ENCODE measurements around the gene CDC45.

CDC45 gene

DNA sequence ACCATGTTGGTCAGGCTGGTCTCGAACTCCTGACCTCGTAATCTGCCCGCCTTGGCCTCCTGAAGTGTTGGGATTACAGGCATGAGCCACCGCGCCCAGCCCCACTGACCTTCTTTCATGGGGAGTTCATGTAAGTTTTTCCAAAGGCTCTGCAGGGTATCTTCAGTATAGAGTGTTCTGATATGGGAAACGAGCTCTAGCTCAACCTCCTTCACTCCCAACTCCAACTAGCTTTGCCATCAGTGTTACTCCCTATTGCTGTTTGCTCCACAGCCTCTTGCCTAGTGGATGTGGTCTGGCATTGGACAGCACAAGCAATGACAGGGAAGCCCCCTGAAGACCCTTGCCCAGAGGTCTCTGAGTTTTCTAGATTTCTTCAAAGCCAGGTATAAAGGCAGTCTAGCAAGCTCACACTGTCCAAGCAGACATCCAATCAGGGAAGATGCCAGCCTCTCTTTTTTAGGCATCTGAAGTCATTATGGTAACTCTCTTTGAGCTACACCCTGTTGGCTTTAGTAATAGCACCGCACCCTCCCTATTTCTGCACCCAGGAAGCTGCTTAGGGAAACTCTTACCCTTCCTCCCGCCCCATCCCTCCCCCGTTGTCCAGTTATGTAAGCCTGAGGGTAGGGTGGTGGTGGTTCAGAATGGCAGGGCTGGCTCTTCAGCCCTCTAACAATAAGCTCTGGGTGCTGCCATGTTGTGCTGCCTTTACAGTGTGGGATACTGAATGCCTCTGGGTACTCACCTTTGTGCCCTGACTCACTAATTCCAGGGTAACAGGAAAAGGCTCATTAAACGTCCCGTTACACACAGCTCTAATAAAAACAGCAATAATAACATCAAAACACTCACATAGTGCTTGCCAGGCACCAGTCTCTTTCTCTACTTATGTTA, 85.9 kb downstream of the CDC45 start:
- no peak for DNase-seq (ENCODE audit: low read depth)

DNA sequence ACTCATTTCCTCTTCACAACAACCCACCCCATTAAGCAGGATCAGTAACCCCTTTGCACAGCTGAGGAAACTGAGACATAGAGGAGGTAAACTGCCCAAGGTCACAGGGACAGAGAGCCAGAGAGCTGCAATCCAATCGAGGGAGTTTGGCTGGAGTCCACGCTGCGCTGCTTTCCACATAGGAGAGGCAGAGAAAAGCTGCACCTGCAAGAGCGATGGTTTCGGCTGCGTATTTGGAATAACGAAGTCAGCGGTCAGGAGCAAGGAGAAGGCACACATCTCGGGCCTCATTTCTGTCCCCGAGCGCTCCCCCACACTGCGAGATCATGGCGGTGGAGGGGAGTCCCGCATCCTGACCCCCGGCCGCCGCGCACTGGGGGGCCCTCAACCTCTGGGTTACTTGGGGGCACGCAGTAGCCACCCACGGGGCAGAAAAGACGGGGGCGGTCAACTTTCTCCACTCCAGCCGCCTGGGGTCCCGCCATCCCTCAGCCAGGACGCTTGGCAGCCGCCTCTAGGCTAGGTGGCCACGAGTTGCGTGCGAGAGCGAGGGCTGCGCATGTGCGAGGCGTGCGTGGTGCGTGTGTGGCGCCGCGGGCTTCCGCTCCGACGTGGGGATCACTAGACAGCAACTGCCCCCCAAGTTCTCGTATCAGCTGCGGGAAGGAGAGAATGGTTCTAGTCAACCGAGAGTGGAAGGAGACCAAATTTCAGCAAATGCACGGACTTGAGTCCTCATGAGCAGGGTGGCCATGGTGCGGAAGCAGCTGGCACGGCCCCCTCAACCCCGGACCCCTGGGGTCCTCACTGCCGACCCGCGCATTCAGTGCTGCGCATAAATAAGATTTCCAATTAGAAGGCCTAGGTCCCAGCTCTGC, 86.8 kb downstream of the CDC45 start:
- no peak overlapping the region for H3K4me3 ChIP-seq (ENCODE audit: control insufficient read depth, low read depth, low read length)
- no peak for DNase-seq (ENCODE audit: low read depth)

More for the DNA sequence above, 85.9 kb downstream of the CDC45 start:
- TF ChIP-seq, protein P1, sequence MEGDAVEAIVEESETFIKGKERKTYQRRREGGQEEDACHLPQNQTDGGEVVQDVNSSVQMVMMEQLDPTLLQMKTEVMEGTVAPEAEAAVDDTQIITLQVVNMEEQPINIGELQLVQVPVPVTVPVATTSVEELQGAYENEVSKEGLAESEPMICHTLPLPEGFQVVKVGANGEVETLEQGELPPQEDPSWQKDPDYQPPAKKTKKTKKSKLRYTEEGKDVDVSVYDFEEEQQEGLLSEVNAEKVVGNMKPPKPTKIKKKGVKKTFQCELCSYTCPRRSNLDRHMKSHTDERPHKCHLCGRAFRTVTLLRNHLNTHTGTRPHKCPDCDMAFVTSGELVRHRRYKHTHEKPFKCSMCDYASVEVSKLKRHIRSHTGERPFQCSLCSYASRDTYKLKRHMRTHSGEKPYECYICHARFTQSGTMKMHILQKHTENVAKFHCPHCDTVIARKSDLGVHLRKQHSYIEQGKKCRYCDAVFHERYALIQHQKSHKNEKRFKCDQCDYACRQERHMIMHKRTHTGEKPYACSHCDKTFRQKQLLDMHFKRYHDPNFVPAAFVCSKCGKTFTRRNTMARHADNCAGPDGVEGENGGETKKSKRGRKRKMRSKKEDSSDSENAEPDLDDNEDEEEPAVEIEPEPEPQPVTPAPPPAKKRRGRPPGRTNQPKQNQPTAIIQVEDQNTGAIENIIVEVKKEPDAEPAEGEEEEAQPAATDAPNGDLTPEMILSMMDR (IDR thresholded peaks at IDR 0.05; ENCODE audit: control insufficient read depth, insufficient read depth, low read depth, low read length, missing control alignments) = no peak
- no peak overlapping the region for H3K4me3 ChIP-seq (ENCODE audit: control insufficient read depth, low read depth, low read length)

DNA sequence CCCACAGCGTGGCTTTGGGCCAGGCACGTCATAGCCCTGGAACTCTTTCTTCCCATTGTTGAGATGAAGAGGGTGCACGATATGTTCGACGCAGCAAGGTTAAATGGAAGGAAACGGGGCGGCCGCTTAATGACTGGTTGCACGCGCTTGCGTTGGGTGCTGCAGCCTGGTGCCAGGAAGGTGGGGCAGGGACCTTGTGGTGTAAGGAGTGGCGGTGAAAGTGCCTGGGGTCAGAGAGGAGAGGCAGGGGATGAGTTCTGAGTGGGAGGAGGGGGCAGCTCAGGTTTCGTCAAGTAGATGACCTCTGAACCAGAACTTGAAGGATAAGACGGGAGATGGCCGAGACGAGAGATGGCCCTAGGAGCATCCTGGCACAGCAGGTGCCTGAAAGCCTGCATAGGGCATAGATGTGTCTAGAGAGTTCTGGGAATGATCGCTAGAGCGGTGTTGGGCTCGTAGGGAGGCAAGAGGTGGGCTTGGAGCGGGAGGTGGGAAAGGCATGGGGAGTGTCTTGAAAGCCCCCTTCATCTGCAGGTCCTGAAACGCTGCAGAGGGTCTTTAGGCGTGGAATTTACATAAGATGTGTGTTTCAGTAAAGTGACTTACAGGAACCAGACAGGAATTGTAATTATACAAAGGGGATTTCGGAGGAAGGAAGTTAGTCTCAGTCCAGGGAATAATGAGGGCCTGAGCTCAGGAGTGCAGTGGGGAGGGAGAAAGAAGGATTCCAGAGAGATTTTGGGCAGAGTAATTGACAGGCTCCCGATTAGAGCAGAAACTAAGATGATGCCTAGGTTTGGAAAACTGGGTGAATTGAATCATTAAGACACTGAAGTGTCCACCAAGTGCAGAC, 87.7 kb downstream of the CDC45 start:
- DNase-seq (ENCODE audit: low read depth) = no peak
- TF ChIP-seq, protein P1 (IDR thresholded peaks at IDR 0.05; ENCODE audit: control insufficient read depth, insufficient read depth, low read depth, low read length, missing control alignments) = no peak

More for the DNA sequence above, 86.8 kb downstream of the CDC45 start:
- TF ChIP-seq, protein P1 (IDR thresholded peaks at IDR 0.05; ENCODE audit: control insufficient read depth, insufficient read depth, low read depth, low read length, missing control alignments) = no peak

DNA sequence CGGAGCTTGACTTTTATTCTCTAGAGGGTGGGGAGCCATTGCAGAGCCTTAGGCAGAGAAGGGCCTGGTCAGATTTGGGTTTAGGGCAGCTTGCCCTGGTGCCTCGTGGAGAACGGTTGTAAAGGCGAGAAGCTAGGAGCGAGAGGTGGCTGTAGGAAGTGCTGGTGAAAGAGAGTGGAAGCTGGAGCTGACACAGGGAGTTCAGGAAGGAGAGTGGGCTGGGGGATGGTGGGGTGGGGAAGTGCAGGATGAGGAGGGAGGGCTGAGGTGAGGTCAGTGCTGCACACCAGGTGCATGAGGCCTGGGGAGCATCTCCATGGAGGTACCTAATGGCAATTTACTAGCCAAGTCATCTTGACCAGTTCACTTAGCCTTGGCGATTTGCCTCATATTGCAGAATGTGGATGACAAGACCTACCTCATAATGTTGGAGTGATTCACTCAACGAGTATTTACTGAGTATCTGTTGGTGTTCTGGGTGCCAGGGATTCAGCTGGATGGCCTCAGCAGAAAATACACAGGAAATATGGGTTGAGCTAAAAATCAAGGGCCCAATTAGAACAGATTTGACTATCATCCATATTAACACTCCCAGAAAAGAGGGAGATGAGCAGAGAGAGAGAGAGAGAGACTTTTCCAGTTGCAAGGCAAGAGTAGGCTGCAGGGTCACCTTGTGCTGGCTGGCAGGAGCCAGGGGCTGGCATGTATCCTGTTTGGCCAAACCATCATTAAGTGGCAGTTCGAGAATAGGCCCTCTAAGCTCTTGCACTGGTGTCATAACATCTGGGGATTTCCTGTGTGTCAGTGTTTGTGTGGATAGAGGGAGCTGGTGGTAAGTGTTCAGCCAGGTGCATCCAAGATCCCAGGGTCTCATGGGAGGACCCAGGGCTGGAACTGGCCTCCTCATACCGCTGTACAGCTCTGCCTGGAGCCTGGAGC, 88.9 kb downstream of the CDC45 start:
- TF ChIP-seq, protein P1 (IDR thresholded peaks at IDR 0.05; ENCODE audit: control insufficient read depth, insufficient read depth, low read depth, low read length, missing control alignments) = no peak
- DNase-seq (ENCODE audit: low read depth) = peak; percentile 93
- no peak overlapping the region for H3K4me3 ChIP-seq (ENCODE audit: control insufficient read depth, low read depth, low read length)

More for the DNA sequence above, 87.7 kb downstream of the CDC45 start:
- H3K4me3 ChIP-seq (ENCODE audit: control insufficient read depth, low read depth, low read length) = no peak overlapping the region

DNA sequence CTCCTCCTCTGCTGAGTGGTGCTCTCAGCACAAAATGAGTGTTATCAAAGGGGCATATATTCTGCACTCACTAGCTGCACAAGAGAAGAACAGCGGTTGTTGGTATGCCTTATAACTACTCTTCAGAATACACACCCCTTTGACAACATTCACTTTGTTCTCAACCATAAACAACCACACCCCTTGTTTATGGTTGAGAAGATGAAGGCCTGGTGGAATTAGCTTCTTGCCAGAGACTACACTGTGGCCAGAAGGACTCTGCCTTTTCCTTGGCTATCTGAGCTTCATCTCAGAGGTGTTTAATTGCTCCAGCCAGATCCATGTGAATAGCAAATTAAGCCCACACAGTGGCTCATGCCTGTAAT, 89.5 kb downstream of the CDC45 start:
- no peak for DNase-seq (ENCODE audit: low read depth)
- TF ChIP-seq, protein P1 (IDR thresholded peaks at IDR 0.05; ENCODE audit: control insufficient read depth, insufficient read depth, low read depth, low read length, missing control alignments) = no peak
- H3K4me3 ChIP-seq (ENCODE audit: control insufficient read depth, low read depth, low read length) = no peak overlapping the region

All from AG09309 (cell line).